Right lobe of liver (tissue), 4 donors: ENCODE results near the gene TMEM179.

ENCODE experiments used
- POLR2A ChIP-seq: fragments of 450-650 bp; IDR thresholded peaks from one replicate; pipeline ENCODE4 v1.6.1; 2017; ENCODE audit warnings: antibody characterized with exemption, mild to moderate bottlenecking
- TF ChIP-seq, protein P1 (sequence below), 4 donors: fragments of 200-600 bp in 3 of 4; fragments of 450-650 bp in 1 of 4; IDR thresholded peaks; one replicate each; pipeline versions ENCODE4 v1.5.1 to v1.8.0; 2016 to 2022; ENCODE audit warnings: antibody characterized with exemption in 4 of 4, mild to moderate bottlenecking in 2 of 4
- donor health status: DM: no; HTN: no; CAD: no.
- donor health status: DM: no; HTN: no; CAD: no.
- donor health status: DM: no; HTN: yes; CAD: no.

DNA sequence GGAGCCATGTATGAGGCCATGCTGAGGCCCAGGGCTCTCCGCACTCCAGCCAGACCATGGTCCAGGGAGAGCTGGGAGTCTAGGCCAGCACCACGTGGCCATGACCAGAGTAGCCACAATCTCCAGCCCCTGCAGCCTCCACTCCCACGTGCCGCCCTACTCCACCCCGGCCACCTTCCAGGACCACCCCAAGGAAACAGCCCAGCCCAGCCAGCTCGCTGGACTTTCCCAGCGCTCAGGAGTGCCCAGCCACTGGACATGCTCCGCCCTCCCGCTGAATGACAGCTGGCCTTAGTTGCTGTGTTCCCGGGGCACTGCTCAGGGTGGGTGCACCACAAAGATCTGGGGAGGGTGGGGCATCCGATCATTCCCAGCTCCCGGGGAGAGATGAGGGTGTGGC lies 27.1 kb downstream of the TMEM179 start:
- TF ChIP-seq POLR2A: no peak
- TF ChIP-seq, protein P1, sequence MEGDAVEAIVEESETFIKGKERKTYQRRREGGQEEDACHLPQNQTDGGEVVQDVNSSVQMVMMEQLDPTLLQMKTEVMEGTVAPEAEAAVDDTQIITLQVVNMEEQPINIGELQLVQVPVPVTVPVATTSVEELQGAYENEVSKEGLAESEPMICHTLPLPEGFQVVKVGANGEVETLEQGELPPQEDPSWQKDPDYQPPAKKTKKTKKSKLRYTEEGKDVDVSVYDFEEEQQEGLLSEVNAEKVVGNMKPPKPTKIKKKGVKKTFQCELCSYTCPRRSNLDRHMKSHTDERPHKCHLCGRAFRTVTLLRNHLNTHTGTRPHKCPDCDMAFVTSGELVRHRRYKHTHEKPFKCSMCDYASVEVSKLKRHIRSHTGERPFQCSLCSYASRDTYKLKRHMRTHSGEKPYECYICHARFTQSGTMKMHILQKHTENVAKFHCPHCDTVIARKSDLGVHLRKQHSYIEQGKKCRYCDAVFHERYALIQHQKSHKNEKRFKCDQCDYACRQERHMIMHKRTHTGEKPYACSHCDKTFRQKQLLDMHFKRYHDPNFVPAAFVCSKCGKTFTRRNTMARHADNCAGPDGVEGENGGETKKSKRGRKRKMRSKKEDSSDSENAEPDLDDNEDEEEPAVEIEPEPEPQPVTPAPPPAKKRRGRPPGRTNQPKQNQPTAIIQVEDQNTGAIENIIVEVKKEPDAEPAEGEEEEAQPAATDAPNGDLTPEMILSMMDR (IDR thresholded peaks at IDR 0.05): no peak
